Right atrium auricular region (tissue), 2 donors: ENCODE measurements around the gene LHFPL6. TPM values are rescaled to one million over a fixed set of nuclear protein-coding genes. Genes with fewer than 3 reads are reported as not detected.
A peak's percentile ranks its signal among the peaks of the same experiment; 100 is the strongest.

Experiments
- DNase-seq: peaks from one replicate; pipeline ENCODE4 v3.0.0-alpha.2; 2019; ENCODE audit warnings: low spot score
- H3K27ac ChIP-seq, 2 donors: fragments of 200-600 bp; sonication (generic); 1 replicate in 1 of 2; 2 replicates in 1 of 2; pipeline ENCODE4 v1.5.1; 2016 to 2019
- H3K27me3 ChIP-seq, 2 donors: fragments of 200-600 bp; sonication (generic); one replicate each; pipeline versions ENCODE4 v1.5.1 to v1.6.0; 2017 to 2019
- H3K36me3 ChIP-seq: fragments of 200-600 bp; sonication (generic); one replicate; pipeline ENCODE4 v1.5.1; 2016
- H3K4me1 ChIP-seq, 2 donors: fragments of 200-600 bp; sonication (generic); one replicate each; pipeline versions ENCODE4 v1.5.1 to v1.6.0; 2017 to 2019
- H3K4me3 ChIP-seq, 2 donors: fragments of 200-600 bp; sonication (generic); 1 replicate in 1 of 2; 2 replicates in 1 of 2; pipeline ENCODE4 v1.5.1; 2017 to 2019; ENCODE audit warnings: mild to moderate bottlenecking in 1 of 2, moderate library complexity in 1 of 2
- H3K9me3 ChIP-seq, 2 donors: fragments of 200-600 bp; sonication (generic); one replicate each; pipeline ENCODE4 v1.5.1; 2019
- total RNA-seq, 2 donors: library from RNA; depleted of rRNA; stranded (reverse); fragments of >200 nt; gene quantifications; one replicate each; pipeline ENCODE4 v1.1.0, GENCODE V29; 2016
- TF ChIP-seq, protein P1 (sequence below), 2 donors: fragments of 200-600 bp; sonication (generic); IDR thresholded peaks; one replicate each; pipeline ENCODE4 v1.5.1; 2019; ENCODE audit warnings: antibody characterized with exemption in 2 of 2

Gene LHFPL6
- total RNA-seq, 2 donors from 2014 or later = 39.0 to 57.2 TPM

DNA sequence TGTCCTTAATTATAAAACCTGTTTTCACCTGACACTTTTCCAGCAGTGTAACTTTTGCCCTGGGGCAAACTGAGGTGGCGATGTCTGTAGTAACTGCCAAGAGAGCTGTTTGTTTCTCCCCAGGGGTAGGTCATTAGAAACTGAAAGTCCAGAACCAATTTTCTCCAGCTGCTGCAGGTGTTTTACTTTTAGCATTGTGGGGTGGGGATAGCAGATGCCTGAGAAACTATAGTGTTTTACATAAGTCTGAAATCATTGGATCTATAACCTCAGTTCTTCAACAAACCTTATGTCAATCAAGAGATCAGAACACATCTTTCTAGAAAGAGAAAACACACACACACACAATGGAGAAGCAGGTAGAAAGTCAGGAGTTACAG, 92.7 kb downstream of the LHFPL6 start:
- H3K36me3 ChIP-seq = no peaks in the 10 kb centered on the region
- TF ChIP-seq, protein P1, sequence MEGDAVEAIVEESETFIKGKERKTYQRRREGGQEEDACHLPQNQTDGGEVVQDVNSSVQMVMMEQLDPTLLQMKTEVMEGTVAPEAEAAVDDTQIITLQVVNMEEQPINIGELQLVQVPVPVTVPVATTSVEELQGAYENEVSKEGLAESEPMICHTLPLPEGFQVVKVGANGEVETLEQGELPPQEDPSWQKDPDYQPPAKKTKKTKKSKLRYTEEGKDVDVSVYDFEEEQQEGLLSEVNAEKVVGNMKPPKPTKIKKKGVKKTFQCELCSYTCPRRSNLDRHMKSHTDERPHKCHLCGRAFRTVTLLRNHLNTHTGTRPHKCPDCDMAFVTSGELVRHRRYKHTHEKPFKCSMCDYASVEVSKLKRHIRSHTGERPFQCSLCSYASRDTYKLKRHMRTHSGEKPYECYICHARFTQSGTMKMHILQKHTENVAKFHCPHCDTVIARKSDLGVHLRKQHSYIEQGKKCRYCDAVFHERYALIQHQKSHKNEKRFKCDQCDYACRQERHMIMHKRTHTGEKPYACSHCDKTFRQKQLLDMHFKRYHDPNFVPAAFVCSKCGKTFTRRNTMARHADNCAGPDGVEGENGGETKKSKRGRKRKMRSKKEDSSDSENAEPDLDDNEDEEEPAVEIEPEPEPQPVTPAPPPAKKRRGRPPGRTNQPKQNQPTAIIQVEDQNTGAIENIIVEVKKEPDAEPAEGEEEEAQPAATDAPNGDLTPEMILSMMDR (IDR thresholded peaks at IDR 0.05) = no peak
- peaks cover 0 to 29% of the 10 kb centered on the region in 2 donors for H3K4me1 ChIP-seq
- H3K27me3 ChIP-seq = no peaks in the 10 kb centered on the region
- H3K27ac ChIP-seq = no peak overlapping the region
- no peak overlapping the region for H3K4me3 ChIP-seq
- DNase-seq = no peak
- no peaks in the 10 kb centered on the region for H3K9me3 ChIP-seq

DNA sequence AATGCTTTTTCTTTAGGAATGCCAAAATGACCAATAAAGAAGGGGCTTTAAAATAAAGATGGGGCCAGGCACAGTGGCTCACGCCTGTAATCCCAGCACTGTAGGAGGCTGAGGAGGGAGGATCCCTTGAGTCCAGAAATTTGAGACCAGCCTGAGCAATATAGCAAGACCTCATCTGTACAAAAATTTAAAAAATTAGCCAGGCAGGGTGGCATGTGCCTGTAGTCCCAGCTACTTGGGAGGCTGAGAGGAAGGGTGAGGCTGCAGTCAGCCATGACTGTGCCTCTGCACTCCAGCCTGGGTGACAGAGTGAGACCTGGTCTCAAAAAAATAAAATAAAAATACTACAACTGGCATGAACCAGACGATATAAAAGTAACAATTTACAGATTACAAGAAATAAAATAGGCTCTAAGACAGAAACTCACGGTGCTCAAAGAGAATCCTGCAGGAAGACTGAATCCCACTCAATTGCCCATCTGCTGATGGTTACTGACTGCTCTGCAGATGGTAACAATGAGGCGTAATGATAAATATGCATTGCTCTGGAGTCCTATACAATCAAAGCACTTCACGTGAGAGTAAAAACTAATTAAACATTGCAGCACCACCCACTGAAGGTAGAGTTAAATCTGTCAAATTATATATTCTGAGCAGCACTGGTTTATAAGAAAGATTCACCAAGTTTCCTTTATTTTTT, 93.2 kb downstream of the LHFPL6 start:
- TF ChIP-seq, protein P1 (IDR thresholded peaks at IDR 0.05) = no peak
- Histone ChIP-seq H3K4me1 (peaks cover 0 to 24% of the 10 kb centered on the region in 2 donors), H3K27ac (no peak overlapping the region), H3K4me3 (no peak overlapping the region), H3K9me3 (no peaks in the 10 kb centered on the region), H3K27me3 (no peaks in the 10 kb centered on the region), H3K36me3 (no peaks in the 10 kb centered on the region)
- DNase-seq = no peak

DNA sequence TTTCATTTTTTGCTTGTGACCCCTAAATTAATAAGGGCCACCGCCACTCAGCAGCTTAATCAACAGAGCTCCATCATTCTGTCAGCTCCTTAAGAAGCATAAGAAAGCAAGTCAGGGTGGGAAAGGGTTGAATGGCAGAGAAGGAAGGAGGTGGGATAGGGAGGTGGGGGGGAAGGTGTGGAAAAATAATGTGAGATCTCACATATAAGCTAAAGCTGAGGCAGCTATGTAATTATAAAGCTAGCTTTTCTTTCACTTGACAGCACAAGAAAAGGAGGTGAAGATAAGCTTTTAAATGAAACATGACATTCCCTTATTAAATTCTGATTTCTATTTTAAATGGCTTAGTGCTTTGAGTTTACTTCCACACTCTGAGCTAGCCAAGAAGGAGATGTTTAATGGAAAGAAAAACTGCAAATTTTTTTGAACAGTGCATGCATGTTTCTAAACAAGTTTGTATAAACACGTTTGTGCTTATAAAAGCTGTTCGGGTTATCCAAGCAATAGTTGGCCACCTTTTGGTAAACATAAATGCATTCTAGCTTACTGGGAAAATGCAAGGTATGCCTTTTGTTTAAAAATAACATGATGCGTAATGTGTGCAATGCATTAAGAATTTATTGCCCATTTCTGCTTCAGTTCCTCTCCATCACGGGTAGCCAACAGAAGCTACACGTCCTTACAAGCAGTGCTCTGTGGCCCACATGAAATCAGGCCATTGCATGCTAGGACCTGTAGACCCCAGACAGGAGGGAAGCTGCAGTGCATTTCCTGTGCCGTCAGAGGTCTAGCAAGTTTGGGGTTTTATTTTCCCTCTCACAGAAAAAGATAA, 96.2 kb downstream of the LHFPL6 start:
- Histone ChIP-seq H3K9me3 (no peaks in the 10 kb centered on the region), H3K27ac (no peak overlapping the region), H3K27me3 (no peaks in the 10 kb centered on the region), H3K4me1 (peaks cover 0 to 32% of the 10 kb centered on the region in 2 donors), H3K36me3 (no peaks in the 10 kb centered on the region), H3K4me3 (no peak overlapping the region)
- DNase-seq = no peak
- TF ChIP-seq, protein P1 (IDR thresholded peaks at IDR 0.05) = no peak

DNA sequence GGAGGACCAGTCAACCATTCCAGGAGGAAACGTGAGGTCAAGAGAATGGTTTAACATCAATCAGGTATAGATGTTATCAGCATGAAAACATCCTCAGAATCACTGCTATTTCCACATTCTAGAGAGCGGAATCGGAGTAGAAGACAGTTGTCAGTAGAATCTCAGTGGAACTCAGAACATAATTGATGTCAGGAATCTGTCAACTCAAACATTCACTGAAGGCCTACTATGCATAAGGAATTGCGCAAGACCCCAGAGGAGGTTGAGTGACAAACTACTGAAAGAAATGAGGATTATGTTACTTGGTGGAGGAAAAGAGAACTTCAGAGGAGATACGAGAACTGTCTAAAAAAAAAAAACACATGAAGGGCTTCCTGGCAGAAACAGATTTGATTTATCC, 97.8 kb downstream of the LHFPL6 start:
- DNase-seq = no peak
- Histone ChIP-seq H3K27ac (no peak overlapping the region), H3K27me3 (no peaks in the 10 kb centered on the region), H3K4me3 (no peak overlapping the region), H3K36me3 (no peaks in the 10 kb centered on the region), H3K9me3 (no peaks in the 10 kb centered on the region), H3K4me1 (peaks cover 0 to 42% of the 10 kb centered on the region in 2 donors)
- TF ChIP-seq, protein P1 (IDR thresholded peaks at IDR 0.05) = no peak

DNA sequence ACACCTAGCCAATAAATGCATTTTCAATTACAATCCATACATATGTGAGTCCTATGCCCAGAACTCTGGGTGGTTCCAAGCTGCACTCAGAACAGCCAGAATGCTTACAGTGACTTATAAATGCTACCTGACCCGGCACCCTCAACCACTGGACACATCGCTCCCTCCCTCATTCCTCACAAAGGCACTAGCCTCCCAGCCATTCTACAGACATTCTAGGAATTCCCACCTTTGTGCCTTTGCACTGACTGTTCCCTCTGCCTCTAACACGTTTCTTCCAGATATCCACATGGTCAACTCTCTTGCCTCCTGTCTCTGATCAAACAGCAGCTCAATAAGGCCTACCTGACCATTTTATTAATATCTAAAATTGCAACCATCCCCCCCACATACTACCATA, 99.9 kb downstream of the LHFPL6 start:
- DNase-seq = no peak
- Histone ChIP-seq H3K36me3 (no peaks in the 10 kb centered on the region), H3K4me3 (no peak overlapping the region), H3K27me3 (no peaks in the 10 kb centered on the region), H3K27ac (peak overlapping the region in 1 of 2 donors; percentile 83), H3K4me1 (peaks cover 0 to 54% of the 10 kb centered on the region in 2 donors), H3K9me3 (no peaks in the 10 kb centered on the region)
- TF ChIP-seq, protein P1 (IDR thresholded peaks at IDR 0.05) = no peak
